ENCODE data around the gene WDR64.

- no peak for TF ChIP-seq CTCF (IDR thresholded peaks at IDR 0.05)
- no peak for TF ChIP-seq POLR2A (IDR thresholded peaks at IDR 0.05)
Observed at GRCh38 chr1:241749041-241749944, 97.2 kb downstream of the WDR64 start.

Measured in heart left ventricle (tissue), 13 donors.